C4-2B (cell line): ENCODE results near the gene RPL13.

Experiments
- H3K27ac ChIP-seq: fragments of 450-650 bp; 2 replicates; pipeline ENCODE4 v1.5.1; 2017
- ZFX ChIP-seq: fragments of 450-650 bp; IDR thresholded peaks from 2 replicates; pipeline ENCODE4 v1.6.1; 2017
- TF ChIP-seq, protein P1 (sequence below): fragments of 450-650 bp; conservative IDR thresholded peaks from 2 replicates; pipeline ENCODE4 v1.5.1; 2017; ENCODE audit warnings: mild to moderate bottlenecking

The RPL13 gene

DNA sequence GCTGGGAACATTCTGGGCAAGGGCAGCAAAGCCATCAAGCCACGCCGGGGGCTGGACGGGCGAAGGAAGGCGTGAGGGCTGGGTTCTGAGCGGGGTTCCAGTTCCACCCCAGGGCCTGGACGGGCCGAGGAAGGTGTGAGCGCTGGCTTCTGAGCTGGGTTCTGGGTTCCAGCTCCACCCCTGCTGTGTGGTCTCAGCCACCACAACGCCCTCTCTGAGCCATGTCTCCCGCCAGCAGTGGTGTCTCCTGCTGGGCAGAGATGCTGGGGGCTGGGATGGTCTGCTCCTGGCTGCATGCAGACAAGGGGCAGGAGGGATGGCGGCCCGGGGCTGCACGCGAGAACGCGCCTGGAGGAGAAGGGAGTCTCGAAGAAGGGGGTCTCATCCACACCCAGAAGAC lies 11.2 kb downstream of the RPL13 start:
- H3K27ac ChIP-seq = peak overlapping the region; percentile 23; the same call in 1 of the 2 replicates
- no peak for TF ChIP-seq ZFX
- TF ChIP-seq, protein P1, sequence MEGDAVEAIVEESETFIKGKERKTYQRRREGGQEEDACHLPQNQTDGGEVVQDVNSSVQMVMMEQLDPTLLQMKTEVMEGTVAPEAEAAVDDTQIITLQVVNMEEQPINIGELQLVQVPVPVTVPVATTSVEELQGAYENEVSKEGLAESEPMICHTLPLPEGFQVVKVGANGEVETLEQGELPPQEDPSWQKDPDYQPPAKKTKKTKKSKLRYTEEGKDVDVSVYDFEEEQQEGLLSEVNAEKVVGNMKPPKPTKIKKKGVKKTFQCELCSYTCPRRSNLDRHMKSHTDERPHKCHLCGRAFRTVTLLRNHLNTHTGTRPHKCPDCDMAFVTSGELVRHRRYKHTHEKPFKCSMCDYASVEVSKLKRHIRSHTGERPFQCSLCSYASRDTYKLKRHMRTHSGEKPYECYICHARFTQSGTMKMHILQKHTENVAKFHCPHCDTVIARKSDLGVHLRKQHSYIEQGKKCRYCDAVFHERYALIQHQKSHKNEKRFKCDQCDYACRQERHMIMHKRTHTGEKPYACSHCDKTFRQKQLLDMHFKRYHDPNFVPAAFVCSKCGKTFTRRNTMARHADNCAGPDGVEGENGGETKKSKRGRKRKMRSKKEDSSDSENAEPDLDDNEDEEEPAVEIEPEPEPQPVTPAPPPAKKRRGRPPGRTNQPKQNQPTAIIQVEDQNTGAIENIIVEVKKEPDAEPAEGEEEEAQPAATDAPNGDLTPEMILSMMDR = no peak

DNA sequence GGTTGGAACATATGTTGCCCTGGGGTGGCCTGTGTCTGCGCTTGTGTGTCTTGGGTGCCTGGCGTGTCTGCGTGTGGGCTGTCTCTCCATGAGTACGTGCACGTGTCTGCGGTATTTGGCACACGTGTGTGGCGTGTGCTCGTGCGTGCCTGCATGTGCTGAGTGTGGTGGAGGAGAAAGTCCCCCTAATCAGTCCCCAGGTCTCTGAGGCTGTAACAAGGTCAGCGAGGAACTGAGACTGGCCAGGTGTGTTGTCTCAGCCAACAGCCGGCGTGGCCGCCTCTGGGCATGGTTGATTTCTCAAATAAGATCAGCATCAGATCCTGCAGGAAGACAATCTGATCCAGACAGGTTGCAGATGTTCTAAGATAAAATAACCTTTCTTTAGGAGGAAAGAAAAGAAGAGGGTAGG lies 11.6 kb downstream of the RPL13 start:
- H3K27ac ChIP-seq = peak overlapping the region; percentile 23; the same call in 1 of the 2 replicates
- TF ChIP-seq ZFX = no peak
- TF ChIP-seq, protein P1 = no peak

DNA sequence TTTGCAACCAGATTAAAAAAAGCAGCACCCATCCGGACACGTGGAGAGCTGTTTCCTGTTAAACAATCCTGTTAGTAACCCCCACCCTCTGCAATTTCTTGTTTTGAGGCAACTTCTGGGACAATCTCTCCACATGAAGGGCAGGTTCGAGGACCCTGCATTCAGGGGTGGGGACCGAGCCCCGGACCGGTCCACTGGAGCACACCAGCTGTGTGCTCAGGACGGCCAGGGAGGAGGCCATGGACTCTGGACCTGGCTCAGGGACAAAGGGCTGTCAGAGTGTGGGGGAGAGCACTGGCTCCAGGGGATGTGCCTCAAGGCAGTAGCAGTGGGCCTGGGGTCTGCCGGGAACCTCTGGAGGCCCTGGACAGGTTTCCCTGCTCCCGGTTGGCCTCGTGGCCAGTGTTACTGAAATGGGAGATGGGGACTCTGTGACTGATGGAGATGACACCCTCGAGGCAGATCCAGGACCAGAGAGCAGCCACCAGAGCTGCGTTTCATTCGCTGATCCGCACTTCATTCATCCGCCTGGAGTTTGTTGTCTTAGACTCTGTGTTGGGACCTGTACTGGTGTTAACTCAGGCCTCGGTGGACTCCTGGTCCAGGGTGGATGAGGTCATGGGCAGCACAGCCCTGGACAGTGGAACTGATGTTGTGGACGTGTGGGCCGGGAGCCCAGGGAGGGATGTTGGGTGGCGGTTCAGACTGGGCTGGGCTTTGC lies 12.2 kb downstream of the RPL13 start:
- H3K27ac ChIP-seq = peak overlapping the region; percentile 23; the same call in 1 of the 2 replicates
- TF ChIP-seq, protein P1 = no peak
- TF ChIP-seq ZFX = no peak

DNA sequence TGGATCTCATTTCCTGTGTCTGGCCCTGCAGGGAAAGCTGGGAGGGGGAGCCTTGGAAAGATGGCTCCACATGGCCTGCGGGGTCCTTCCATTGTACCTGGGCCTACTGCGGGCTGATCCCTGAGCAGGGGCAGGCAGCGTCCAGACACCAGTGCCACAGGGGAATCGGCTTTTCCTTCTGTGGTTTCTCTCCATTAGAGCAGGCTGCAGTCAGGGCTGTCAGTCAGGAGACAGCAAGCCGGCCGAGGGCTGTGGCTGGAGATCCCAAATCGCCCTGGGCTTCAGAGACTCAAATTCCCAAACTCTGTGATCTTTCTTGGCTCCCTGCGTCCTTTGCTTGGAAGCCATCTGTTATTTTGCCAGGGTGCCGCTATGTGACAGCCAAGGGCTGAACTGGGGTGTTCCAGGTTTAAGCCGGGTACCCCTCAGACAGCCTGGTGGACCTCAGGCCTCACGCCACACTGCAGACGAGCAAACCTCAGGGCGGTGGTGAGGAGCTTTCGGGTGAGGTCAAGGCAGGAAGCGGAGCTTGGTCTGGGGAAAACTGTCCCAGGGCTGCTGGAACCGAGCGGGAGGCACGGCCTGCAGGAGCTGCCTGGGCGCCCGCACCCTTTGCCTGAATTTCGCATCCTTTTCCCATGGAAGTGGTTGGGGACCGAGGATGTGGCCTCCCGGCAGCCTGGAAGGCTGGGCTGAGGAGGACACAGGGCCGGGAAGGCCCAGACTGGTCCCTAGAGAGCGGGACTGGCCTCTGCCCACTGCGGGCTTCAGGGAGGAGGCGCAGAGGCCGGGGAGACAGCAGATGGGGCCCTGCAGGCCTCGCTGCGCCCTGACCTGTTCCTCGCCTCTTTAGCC lies 13.6 kb downstream of the RPL13 start:
- no peak overlapping the region for H3K27ac ChIP-seq
- TF ChIP-seq, protein P1 = no peak
- no peak for TF ChIP-seq ZFX

DNA sequence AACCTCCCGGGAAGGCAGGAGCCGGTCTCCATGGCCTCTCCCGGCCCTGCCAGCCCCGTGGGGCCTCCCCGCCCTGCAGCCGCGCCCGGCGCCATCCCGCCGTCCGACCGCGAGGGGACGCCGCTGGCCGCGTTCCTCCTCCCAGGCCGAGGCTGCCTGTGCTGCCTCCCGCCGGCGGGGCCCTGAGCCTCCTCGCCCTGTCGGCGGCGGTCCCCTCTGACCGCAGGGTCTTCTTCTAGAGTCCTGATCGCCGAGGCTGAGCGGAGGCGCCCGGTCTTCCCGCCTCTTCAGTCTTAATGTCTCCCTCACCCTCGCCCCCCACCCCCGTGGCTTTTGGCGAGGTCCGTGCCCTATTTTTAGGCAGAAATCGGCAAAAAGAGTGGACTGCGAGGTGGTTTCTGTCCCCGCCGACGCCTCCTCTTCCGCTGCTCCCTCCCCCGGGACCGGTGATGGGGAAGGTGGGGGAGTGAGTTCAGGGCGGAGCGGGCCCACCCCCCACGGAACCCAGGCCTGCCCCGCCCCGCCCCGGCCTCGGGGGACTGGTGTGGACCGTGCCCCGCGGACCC lies 14.3 kb downstream of the RPL13 start:
- H3K27ac ChIP-seq = peak overlapping the region; percentile 99
- TF ChIP-seq, protein P1 = no peak
- no peak for TF ChIP-seq ZFX

- H3K27ac ChIP-seq = peak within 1 kb of the TSS; percentile 99
- TF ChIP-seq, protein P1 = no peak
- TF ChIP-seq ZFX = 0 out of 2 replicates have a peak, but pooled peaks have one; percentile 38
Observed at GRCh38 chr16:89575247-89576152, 15.0 kb downstream of the RPL13 start, which contains the start of gene CPNE7. Gene CPNE7 (plus strand): TSS chr16:89575758. CDS start chr16:89575898, 140 bp downstream.
